Stimulated activated CD4-positive, alpha-beta T cell treated with anti-CD3 and anti-CD28 coated beads, Interleukin-2, amount 100 ng/mL, for 48 hours (primary cell): Measurements from ENCODE around the gene EPM2A.

Experiments
- DNase-seq, 2 donors: peaks; one replicate each; pipeline ENCODE4 v3.0.0-alpha.2; 2020

EPM2A gene

GRCh38 chr6:145668844-145669243 lies 66.5 kb downstream of the EPM2A start:
- DNase-seq: no peak

GRCh38 chr6:145660676-145661075 lies 74.6 kb downstream of the EPM2A start:
- DNase-seq: no peak

- DNase-seq: no peak
These were observed 79.2 kb downstream of the EPM2A start for GRCh38 chr6:145656128-145656527.

GRCh38 chr6:145652572-145652971 lies 82.7 kb downstream of the EPM2A start:
- no peak for DNase-seq

GRCh38 chr6:145651988-145652387 lies 83.3 kb downstream of the EPM2A start:
- DNase-seq: no peak

- DNase-seq: no peak
These were observed 87.2 kb downstream of the EPM2A start for GRCh38 chr6:145648149-145648548.

DNA sequence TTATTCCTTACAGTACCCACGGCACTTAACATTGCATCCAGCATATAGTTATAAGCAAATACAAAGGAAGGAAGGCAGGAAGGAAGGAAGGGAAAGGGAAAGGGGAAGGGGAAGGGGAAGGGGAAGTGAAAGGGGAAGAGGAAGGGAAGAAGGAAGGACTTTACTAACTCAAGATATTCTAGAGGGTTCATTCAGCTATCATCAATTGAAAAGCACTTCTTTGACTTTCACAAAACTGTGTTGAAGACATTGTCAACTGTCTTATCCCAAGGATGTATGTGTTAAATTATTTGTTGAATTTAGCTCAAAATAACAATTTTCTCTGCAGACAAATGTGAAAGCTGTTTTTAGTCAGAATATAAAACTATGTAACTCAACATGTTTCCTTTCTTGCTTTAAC lies 87.7 kb downstream of the EPM2A start:
- DNase-seq: no peak

- DNase-seq: no peak
These were observed 91.6 kb downstream of the EPM2A start for GRCh38 chr6:145643760-145644159.

- DNase-seq: peak; percentile 84 to 87
These were observed 101.2 kb downstream of the EPM2A start for GRCh38 chr6:145633981-145634627.

DNA sequence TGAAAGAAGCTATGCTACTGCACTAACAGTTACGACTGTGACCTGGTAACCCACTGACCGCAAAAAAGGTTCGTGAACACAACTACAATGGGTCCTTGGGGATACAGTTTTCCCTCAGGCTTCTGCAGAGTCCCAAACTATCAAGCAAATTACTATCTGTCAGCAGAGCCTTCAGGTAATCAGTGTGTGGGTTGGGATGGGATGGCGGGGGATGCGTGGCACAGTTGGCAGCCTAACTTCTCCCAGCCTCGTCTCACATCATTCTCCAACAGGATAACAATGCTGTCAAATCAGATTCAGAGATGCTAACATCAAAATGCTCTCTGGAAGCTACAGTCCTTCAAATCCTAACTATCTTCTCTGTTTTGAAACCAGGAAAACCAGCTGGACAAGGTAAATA lies 102.3 kb downstream of the EPM2A start:
- DNase-seq: no peak

- no peak for DNase-seq
These were observed 103.9 kb downstream of the EPM2A start for GRCh38 chr6:145631374-145631773.

DNA sequence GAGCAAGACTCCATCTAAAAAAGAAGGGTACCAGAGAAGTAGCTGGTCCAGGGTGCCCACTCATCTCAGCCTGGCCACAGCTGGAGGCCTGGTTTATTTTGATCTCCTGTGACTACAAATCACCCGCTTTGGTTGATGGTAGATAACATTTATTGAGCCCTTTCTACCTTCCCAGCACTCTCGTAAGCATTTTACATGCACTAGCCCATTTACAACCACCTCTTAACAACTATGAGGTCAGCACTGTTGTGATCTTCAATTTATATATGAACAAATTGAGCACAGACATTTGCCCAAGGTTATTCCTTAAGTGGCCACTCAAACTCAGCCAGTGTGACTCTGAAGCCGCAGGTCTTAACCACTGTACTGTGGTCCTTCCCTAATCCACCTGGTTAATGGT lies 104.7 kb downstream of the EPM2A start:
- DNase-seq: no peak

DNA sequence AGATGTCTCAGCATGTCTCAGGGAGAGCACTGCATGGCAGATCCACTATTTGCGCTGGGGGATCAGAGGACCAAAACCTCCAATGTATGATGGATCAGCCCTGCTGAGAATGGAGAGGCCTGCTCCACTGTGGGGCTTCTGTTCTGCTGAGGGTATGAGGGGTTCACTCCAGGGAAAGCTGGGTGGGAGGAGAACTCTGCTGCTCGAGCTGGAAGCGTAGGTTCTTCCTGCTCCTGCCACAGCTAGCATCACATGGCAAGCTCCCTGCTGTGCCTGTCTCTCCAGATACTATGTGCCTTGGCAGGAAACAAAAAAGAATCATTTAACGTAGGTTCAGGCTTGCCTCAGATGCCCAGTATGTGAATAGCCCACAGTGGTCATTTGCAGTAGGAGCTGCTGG lies 105.8 kb downstream of the EPM2A start:
- no peak for DNase-seq

DNA sequence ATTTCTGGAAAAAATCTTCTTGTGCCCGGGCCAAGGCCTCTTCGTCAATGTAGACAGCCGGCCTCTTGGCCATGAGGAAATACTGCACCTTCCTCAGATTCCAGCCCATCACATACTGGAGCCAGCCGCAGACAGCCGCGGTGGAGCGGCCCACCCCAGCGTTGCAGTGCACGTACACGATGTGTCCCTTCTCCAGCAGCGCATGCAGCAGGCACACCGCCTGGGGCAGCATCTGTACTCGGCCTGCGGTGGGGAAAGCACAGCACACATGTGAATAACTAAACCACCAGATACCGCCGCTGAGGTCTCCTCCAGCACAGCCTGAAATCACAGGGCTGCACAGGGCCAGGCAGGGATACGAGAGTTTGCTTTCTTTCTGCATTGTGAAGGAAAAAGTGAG lies 107.9 kb downstream of the EPM2A start:
- no peak for DNase-seq

DNA sequence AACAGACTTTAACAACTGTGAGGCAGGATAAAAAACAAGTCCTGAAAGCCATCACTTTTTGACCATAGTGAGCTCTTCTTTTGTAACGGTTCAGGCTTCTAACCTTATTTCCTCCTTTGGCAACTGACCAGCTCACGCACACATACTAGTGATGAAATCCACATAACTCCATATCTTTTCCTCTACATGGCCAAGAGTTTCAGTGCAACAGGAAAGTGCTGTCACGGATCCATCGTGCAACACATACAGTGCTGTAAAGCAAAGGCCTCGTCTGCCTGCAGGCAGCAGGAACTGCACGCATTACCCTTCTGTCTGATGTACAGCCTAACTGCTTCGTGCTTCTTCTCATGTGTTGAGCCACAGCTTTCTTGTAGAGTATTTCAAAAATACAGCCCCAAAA lies 108.5 kb downstream of the EPM2A start:
- DNase-seq: no peak

GRCh38 chr6:145623231-145623630 lies 112.1 kb downstream of the EPM2A start:
- no peak for DNase-seq

DNA sequence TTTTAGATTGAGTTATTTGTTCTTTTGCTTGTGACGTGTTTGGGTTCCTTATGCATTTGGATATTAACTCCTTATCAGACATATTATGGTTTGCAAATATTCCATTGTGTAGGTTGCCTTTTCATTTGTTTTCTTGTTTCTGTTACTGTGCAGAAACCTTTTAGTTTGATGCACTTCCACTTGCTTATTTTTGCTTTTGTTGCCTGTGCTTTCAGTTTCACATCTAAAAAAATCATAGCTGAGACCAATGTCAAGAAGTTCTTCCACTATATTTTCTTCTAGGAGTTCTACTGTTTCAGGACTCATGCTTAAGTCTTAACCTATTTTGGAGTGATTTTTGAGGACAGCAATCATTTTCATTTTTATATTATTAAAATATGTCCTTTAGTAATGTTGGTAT lies 113.5 kb downstream of the EPM2A start:
- DNase-seq: no peak

DNA sequence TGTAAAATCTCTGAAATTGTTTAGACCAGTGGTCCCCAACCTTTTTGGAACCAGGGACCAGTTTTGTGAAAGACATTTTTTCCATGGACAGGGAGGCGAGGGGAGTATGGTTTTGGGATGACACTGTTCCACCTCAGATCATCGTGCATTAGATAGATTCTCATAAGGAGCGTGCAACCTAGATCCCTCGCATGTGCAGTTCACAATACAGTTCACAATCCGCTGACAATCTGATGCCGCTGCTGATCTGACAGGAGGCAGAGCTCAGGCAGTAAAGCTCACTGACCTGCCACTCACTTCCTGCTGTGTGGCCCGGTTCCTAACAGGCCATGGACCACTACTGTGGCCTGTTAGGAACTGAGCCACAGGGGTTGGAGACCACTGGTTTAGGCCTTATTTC lies 115.2 kb downstream of the EPM2A start:
- no peak for DNase-seq

- DNase-seq: no peak
These were observed 125.8 kb downstream of the EPM2A start for GRCh38 chr6:145609521-145609920.

- no peak for DNase-seq
These were observed 126.5 kb downstream of the EPM2A start for GRCh38 chr6:145608850-145609249.

GRCh38 chr6:145603991-145604390 lies 131.3 kb downstream of the EPM2A start:
- no peak for DNase-seq

DNA sequence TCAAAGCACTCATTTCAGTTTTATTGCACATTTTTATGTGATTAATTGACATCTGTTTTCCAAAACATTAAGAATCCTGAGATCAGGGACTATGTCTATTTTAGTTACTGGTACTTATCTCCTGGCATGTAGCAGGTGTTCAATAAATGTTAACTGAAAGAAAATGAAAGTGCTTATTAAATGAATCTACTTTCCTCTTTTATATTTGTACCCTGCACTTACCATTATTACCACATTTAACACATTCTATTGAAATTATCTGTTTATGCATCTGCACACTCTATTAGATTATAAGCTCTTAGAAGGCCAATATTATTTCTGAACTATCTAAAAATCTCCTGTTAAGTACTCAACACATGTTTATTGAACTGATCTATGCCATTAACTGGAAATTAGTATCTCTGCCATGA lies 131.9 kb downstream of the EPM2A start:
- no peak for DNase-seq

DNA sequence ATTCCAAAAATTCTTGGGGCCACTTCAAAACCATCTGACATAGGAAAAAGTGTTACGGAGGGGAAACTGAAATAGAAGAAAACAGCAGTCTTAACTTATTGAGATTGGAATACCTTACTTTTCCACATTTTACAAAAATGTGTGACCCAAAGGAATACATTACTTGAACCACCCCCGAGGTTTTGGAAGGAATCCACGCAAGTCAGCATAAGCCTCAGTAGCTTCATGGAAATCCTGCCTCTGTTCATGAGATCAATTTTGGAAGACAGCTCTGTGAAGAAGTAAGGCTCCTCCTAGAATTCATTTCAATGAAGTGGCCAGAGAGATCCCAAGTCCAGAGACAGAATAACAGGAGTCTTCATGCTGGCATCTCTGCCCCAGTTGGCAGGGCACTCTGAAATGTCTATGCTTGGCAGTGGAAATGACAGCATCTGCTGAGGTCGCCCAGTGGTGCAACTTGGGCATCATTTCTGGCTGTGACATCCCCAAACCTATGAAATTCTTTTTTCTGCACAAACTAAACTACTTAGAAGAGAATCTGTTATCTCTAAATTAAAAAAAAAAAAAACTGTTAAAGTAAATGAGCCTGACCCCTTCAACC lies 132.5 kb downstream of the EPM2A start:
- DNase-seq: no peak

- no peak for DNase-seq
These were observed 133.9 kb downstream of the EPM2A start for GRCh38 chr6:145601397-145601796.

DNA sequence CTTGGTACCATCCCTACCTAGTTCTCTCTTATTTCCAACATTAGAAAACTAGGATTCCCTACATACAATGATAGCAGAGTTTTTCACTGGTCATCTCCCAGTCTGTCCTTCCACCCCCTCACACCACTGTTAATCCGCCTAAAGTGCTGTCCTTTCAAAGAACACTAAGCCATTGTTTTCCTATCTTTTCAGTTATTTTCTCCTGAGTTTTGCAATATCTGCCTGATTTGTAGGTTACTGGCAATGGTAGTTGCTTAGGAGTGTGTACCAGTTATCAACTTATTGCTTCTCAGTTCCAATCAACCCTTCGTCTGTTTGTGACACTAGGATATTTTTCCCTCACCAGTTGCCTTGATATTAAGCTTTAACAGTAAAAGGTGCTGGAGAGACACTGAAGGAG lies 135.0 kb downstream of the EPM2A start:
- DNase-seq: no peak
